RWPE2 (cell line): ENCODE data around the gene SIPA1L3.

ENCODE experiments used
- ATAC-seq: fragments of 200-7000 bp; cut with Tn5 transposase; 3 replicates; pipeline ENCODE4 v1.9.1; 2021; ENCODE audit warnings: low read depth
- DNase-seq: peaks from one replicate; pipeline ENCODE4 v3.0.0-alpha.2; 2020; ENCODE audit warnings: low spot score
- H3K27ac ChIP-seq: fragments of 450-650 bp; 2 replicates; pipeline ENCODE4 v1.5.1; 2017; ENCODE audit warnings: mild to moderate bottlenecking; ENCODE audit not compliant: poor library complexity, severe bottlenecking
- H3K27me3 ChIP-seq: fragments of 250-450 bp; sonication (Bioruptor Pico); 2 replicates; pipeline ENCODE4 v1.5.1; 2021; ENCODE audit warnings: mild to moderate bottlenecking, moderate library complexity; ENCODE audit not compliant: insufficient read depth, poor library complexity, severe bottlenecking
- H3K36me3 ChIP-seq: fragments of 250-450 bp; sonication (Bioruptor Pico); 2 replicates; pipeline ENCODE4 v1.5.1; 2020; ENCODE audit warnings: low read depth, mild to moderate bottlenecking, moderate library complexity
- H3K4me1 ChIP-seq: fragments of 250-450 bp; sonication (Bioruptor Pico); 2 replicates; pipeline ENCODE4 v1.5.1; 2021; ENCODE audit warnings: mild to moderate bottlenecking, moderate library complexity; ENCODE audit not compliant: insufficient read depth, poor library complexity, severe bottlenecking
- H3K4me3 ChIP-seq: fragments of 250-450 bp; sonication (Bioruptor Pico); 2 replicates; pipeline ENCODE4 v1.5.1; 2021; ENCODE audit warnings: mild to moderate bottlenecking, moderate library complexity; ENCODE audit not compliant: severe bottlenecking
- H3K9me3 ChIP-seq: fragments of 250-450 bp; sonication (Bioruptor Pico); 2 replicates; pipeline ENCODE4 v1.5.1; 2021; ENCODE audit warnings: mild to moderate bottlenecking, moderate library complexity; ENCODE audit not compliant: severe bottlenecking
- TF ChIP-seq, protein P1 (sequence below): fragments of 450-650 bp; IDR thresholded peaks from one replicate; pipeline ENCODE4 v1.5.1; 2017; ENCODE audit warnings: mild to moderate bottlenecking, moderate library complexity; ENCODE audit not compliant: poor library complexity, severe bottlenecking

Gene SIPA1L3

DNA sequence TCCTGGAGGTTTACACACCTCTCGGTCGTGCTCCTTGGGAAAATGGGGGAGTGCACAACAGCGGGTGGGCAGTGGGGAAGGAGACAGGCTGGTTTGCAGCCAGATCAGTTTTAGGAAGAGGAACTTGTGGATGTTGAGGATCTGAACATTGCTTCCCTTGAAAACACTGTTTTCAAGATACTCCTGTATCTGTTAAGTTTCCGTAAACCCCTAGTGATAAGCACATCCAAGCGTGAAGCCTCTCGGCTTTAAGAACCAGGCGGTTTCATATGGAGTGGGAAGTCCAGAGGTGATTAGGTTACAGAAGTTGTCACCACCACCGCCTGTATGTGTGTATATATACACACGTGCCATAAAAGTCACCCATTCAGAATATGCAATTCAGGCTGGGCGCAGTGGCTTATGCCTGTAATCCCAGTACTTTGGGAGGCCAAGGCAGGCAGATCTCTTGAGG lies 47.4 kb downstream of the SIPA1L3 start:
- no peaks in the 10 kb centered on the region for H3K27me3 ChIP-seq
- peaks cover 9% of the 10 kb centered on the region for H3K36me3 ChIP-seq
- ATAC-seq, result no peak
- no peak for DNase-seq
- peak overlapping the region; percentile 70 for H3K27ac ChIP-seq
- no peak overlapping the region for H3K4me3 ChIP-seq
- TF ChIP-seq, protein P1, sequence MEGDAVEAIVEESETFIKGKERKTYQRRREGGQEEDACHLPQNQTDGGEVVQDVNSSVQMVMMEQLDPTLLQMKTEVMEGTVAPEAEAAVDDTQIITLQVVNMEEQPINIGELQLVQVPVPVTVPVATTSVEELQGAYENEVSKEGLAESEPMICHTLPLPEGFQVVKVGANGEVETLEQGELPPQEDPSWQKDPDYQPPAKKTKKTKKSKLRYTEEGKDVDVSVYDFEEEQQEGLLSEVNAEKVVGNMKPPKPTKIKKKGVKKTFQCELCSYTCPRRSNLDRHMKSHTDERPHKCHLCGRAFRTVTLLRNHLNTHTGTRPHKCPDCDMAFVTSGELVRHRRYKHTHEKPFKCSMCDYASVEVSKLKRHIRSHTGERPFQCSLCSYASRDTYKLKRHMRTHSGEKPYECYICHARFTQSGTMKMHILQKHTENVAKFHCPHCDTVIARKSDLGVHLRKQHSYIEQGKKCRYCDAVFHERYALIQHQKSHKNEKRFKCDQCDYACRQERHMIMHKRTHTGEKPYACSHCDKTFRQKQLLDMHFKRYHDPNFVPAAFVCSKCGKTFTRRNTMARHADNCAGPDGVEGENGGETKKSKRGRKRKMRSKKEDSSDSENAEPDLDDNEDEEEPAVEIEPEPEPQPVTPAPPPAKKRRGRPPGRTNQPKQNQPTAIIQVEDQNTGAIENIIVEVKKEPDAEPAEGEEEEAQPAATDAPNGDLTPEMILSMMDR, result no peak
- H3K9me3 ChIP-seq, result no peaks in the 10 kb centered on the region
- peaks cover 35% of the 10 kb centered on the region for H3K4me1 ChIP-seq

GRCh38 chr19:37955986-37956385 lies 49.0 kb downstream of the SIPA1L3 start:
- Histone ChIP-seq H3K27ac (peak overlapping the region; percentile 70), H3K36me3 (peaks cover 9% of the 10 kb centered on the region), H3K4me1 (peaks cover 35% of the 10 kb centered on the region), H3K9me3 (no peaks in the 10 kb centered on the region), H3K27me3 (no peaks in the 10 kb centered on the region), H3K4me3 (no peak overlapping the region)
- TF ChIP-seq, protein P1, result no peak
- ATAC-seq (peak; percentile 33; the same call in 1 of the 3 replicates), DNase-seq (no peak)

DNA sequence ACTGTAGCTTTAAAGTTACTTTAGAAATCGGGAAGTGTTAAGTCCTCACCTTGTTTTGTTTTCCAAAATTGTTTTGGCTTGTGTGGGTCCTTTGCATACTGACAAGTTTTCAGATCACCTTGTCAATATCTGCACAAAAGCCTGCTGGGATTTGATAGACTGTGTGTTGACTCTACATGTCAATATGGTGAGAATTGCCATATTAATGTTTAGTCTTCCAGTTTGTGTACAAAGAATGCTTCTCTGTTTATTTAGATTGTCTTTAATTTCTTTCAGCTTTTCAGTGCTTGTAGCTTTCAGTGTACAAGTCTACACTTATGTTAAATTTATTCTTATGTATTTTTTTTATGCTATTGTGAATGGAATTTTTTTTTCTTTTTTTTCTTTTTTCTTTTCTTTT lies 50.2 kb downstream of the SIPA1L3 start:
- no peak for ATAC-seq

DNA sequence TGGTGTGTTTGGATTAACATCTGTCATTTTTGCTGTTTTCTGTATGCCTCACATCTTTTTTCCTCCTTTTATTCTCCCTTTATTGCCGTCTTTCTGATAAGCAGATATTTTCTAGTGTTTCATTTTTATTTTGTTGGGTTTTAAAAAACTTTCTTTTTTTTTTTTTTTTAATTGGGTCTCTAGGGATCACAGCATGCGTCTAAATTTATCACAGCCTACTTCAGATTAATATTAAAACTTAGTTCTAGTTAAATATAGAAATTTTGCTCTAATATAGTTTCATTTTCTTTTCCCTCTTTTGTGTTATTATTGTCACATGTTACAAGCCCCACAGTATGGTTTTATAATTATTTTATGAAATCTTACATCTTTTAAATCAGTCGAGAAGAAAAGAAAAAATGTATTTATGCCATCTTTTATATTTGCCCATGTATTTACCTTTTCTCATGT lies 52.7 kb downstream of the SIPA1L3 start:
- Histone ChIP-seq H3K27ac (no peak overlapping the region), H3K4me1 (peaks cover 19% of the 10 kb centered on the region)
- TF ChIP-seq, protein P1, result no peak

More for the DNA sequence above, 50.2 kb downstream of the SIPA1L3 start:
- Histone ChIP-seq H3K4me1 (peaks cover 31% of the 10 kb centered on the region), H3K9me3 (no peaks in the 10 kb centered on the region), H3K36me3 (peaks cover 9% of the 10 kb centered on the region), H3K4me3 (no peak overlapping the region), H3K27ac (no peak overlapping the region), H3K27me3 (no peaks in the 10 kb centered on the region)
- TF ChIP-seq, protein P1, result no peak
- no peak for DNase-seq

DNA sequence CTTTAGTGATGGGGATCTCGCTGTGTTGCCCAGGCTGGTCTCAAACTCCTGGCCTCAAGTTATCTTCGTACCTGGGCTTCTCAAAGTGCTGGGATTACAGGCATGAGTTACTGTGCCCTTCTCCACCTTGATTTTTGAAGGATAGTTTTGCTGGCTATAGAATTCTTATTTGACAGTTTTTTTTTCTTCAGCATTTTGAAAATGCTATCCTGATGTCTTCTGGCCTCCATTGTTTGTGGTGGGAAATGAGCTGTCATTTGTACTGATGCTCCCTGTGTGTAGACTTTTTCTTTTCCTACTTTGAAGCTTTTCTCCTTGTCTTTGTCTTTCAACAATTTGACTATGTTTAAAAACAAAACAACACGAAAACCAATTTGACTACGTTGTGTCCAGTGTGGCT lies 54.2 kb downstream of the SIPA1L3 start:
- TF ChIP-seq, protein P1, result no peak
- Histone ChIP-seq H3K27me3 (no peaks in the 10 kb centered on the region), H3K4me1 (peaks cover 16% of the 10 kb centered on the region)

More for the DNA sequence above, 52.7 kb downstream of the SIPA1L3 start:
- Histone ChIP-seq H3K9me3 (no peaks in the 10 kb centered on the region), H3K4me3 (no peak overlapping the region), H3K27me3 (no peaks in the 10 kb centered on the region), H3K36me3 (peaks cover 9% of the 10 kb centered on the region)
- ATAC-seq (no peak), DNase-seq (no peak)

More for the DNA sequence above, 54.2 kb downstream of the SIPA1L3 start:
- H3K27ac ChIP-seq, result peak overlapping the region; percentile 56
- DNase-seq (no peak), ATAC-seq (no peak)
- H3K36me3 ChIP-seq, result peaks cover 9% of the 10 kb centered on the region
- no peaks in the 10 kb centered on the region for H3K9me3 ChIP-seq
- H3K4me3 ChIP-seq, result no peak overlapping the region
